Measurements from ENCODE around the gene OCA2. TPM values are rescaled to one million over a fixed set of nuclear protein-coding genes. Genes with fewer than 3 reads are reported as not detected.

The OCA2 gene
- total RNA-seq, 1 donor from 2014 or later = not detected

- no peak for DNase-seq (ENCODE audit: low read depth in 2 of 2)
These were observed 6.2 kb upstream of the OCA2 start for GRCh38 chr15:28105224-28105791.

GRCh38 chr15:28104326-28104725, 5.2 kb upstream of the OCA2 start:
- no peak for DNase-seq (ENCODE audit: low read depth in 2 of 2)

- DNase-seq (ENCODE audit: low read depth in 2 of 2) = no peak
These were observed 4.7 kb upstream of the OCA2 start for GRCh38 chr15:28103831-28104230.

DNA sequence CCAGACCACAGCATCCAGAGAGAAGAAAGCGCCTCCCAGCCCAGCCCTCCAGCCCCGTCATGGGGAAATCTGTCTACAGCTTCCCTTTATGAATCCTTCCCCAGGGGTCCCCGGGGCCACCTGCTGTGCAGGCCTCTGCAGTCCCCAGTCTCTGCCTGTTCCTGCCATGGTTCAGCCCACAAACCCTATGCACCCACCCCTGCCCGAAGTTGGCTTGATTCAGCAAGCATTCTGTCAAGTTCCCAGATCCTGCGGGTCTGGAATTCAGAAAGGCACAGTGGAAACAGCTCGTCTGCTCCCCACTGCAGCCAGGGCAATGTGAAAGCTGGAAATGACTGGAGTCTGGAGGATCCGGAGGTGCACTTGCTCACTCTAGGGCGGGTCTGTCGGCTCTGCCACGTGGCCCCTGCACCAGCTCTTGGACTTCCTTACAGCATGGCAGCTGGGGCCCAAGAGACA, 2.9 kb upstream of the OCA2 start:
- DNase-seq (ENCODE audit: low read depth in 2 of 2) = no peak

GRCh38 chr15:28101201-28101600, 2.1 kb upstream of the OCA2 start:
- DNase-seq (ENCODE audit: low read depth in 2 of 2) = no peak

GRCh38 chr15:28100516-28101195, 1.5 kb upstream of the OCA2 start:
- no peak for DNase-seq (ENCODE audit: low read depth in 2 of 2)

- DNase-seq (ENCODE audit: low read depth in 2 of 2) = no peak
These were observed 533 bp upstream of the OCA2 start for GRCh38 chr15:28099555-28100140.

- no peak for DNase-seq (ENCODE audit: low read depth in 2 of 2)
These were observed 752 bp downstream of the OCA2 start for GRCh38 chr15:28098360-28098765.

DNA sequence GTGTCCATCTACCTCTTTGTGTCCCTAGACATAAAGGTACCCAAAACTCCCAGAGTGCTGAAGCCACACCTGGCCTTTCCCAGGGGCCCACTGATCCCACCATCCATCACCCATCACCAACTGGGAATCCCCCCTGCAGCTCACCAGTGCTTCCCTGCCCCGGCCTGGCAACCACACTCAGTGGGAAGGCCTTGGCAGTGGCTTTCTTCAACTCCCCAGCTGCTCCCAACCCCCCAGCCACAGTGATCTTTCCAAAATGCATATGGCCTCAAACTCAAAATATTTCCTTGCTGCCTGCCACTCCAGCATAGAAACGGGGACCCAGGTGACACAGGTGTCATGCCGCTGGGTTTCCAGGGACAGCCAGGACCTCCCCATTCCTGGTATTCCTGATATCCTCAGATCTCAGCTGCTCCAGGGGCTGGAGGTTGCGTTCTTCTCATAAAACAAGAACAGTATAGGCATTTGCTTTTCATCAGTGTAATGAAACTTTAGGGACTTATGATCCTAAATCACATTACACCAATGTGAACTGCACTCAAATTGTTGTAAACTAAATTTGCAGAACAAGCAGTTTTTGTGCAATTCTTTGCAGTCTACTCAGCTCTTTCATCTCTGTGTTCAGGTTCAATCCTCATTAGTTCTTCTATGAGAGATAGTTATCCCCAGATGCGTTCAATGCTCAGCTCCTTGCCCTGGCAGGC, 1.3 kb downstream of the OCA2 start:
- no peak for DNase-seq (ENCODE audit: low read depth in 2 of 2)

DNA sequence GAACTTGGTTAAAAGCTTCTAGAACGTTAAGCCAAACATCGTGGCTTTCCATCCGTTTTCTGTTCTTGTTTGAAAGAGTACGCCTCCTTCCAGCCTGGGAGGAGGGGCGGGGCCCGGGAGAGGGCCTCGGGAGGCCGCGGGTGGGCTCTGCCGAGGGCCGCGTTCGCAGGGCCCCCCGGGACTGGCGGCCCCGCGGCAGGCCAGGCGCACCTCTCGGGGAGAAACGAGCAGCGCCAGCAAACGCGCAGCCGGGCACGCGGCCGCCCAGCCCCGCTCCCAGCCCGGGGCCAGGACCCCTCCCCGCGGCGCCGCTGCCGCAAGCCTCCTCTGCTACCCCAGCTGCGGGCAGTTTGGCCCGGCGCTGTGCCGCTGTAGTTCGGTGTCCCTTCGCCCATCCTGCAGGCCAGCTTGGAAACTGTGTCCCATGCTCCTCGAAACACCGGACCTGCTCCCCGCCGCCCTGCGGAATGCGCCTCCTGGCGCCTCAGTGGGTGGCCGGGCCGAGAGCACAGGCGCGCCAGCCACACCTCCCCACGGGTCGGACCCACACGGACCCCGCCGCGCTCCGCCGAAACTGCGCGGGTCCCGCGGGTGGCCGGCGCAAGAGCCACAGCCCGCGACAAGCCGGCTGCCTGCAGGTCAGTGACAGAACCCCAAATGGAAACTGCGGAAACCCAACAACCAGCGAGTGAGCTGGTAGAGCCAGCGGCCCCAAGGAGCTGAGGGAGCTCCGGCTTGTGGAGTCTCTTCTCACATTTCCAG, 2.3 kb downstream of the OCA2 start:
- DNase-seq (ENCODE audit: low read depth in 2 of 2) = no peak

DNA sequence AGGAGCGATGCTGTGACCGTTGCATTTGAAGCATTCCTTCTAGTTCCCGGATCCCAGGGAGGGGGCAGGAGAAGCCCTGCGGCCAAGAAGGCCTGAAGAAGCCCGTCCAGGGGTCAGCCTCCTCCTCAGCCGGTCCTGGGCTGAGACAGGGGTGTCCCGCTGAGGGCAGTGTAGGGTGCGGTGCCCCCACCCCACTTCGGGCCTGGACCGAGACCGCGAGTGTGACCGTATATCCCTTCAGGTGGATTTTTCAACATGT, 2.8 kb downstream of the OCA2 start:
- DNase-seq (ENCODE audit: low read depth in 2 of 2) = no peak

- peak in 1 of 2 donors; percentile 15 for DNase-seq (ENCODE audit: low read depth in 2 of 2)
These were observed 4.2 kb downstream of the OCA2 start for GRCh38 chr15:28094732-28095521.

DNA sequence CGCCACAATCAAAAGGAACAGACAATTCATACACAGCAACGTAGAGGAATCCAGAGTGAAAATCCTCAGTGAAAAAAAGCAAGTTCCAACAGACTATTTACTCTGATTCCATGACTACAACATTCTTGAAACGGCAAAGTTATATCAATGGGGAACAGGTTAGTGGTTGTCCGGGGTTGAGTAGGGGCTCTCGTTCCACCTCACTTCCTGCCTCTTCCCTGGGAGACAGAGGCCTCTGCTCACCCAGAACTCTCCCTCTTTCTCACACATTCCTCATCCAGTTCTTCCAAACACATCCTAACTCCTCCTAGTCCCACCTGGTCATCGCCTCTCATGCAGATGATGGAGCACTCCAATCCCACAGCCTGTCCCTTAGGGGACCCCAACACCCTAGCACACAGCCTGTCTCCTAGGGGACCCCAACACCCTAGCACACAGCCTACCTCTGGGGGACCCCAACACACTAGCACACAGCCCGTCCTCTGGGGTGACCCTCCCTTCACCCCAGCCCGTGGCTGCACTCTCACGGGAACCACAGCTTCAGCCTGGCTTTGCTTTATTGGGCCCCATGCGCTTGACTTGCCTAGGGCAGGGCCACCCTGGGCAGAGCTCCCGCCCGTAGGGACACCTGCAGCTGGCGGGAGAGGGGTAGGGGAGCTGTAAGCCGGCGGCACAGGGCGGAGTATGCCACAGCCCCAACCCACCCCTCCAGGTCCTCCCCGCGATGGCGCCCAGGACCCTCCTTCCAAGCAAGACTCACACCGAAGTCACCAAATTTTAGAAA, 5.2 kb downstream of the OCA2 start:
- DNase-seq (ENCODE audit: low read depth in 2 of 2) = no peak

DNA sequence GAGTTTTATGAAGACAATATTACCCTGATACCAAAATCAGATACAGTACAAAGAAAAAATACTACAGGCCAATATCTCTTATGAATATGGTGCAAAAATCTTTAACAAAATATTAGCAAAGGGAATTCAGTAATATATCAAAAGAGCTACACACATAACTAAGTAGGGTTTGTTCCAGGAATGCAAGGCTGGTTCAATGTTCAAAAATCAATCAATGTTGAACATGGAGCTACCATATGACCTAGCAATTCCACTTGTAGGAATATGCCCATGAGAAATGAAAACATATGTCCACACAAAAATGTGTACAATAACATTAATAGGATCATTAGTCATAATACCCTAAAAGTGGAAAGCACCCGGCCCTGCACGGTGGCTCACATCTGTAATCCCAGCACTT, 7.8 kb downstream of the OCA2 start:
- DNase-seq (ENCODE audit: low read depth in 2 of 2) = no peak

GRCh38 chr15:28086175-28086703, 12.9 kb downstream of the OCA2 start:
- DNase-seq (ENCODE audit: low read depth in 2 of 2) = peak; percentile 41 to 65

DNA sequence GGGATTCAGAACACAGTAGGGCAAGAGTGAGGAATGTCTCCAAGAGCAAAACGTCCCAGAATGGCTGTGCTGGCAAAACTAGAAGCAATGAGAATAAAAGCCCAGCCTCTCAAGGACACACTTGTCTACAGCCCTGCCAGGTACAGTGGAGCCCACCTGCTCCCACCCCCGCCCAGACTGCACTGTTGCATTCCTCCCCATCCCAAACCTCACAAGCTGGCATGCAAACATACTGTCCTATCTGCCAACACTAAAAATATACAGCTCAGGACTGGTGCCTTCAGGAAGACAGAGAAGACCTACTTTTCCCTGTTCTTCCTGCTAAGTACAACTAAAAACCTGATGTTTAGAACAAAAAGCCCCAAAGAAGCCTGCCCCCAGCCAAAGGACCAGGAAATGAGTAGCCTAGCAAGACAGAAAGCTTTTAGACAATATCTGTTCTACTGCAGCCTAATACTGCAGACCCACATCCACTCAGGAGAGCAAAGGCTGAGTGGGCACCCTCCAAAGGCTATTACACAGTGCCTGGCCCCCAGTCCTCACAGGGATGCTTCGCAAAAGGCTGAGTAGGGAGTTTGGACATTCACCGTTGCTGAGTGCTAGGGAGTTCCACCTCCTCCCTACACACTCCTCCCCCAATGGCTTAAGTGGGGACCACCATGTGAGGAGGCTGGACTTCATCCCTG, 13.5 kb downstream of the OCA2 start:
- no peak for DNase-seq (ENCODE audit: low read depth in 2 of 2)

DNA sequence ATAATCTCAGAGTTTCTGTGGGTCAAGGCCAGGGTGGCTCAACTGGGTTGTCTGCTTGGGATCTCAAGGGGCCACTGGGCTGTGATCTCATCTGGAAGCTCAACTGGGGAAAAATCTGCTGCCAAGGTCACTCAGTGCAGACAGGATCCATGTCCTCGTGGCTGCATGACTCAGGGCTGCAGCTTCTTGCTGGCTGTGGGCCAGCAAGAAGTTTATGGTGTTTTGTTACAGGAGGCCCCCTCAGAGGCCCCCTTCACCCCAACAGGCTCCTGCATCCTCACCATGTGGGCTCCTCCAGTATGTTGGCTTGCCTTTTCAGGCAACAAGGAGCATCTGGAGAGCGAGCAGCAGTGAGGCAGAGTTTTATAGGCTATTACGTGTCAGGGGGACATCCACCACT, 14.6 kb downstream of the OCA2 start:
- no peak for DNase-seq (ENCODE audit: low read depth in 2 of 2)

- no peak for DNase-seq (ENCODE audit: low read depth in 2 of 2)
These were observed 16.0 kb downstream of the OCA2 start for GRCh38 chr15:28082891-28083684.

DNA sequence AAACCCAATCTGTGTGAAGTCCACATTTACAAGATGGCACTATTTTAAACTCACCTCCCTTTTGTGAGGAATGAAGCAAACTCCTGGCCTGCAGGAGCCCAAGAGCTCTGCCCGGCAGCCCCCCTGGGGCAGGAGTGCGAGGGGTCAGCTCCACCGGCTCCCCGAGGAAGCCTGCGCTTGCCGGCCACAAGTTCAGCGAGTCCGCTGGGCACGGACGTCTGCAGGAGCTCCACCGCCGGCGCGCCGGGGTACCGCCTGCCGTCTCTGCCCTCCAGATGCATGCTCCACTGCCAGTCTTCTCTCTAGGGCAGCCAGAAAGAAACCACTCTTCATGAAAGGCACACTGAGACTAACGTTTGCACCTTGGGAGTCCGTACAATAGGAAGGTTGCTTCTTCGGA, 17.5 kb downstream of the OCA2 start:
- DNase-seq (ENCODE audit: low read depth in 2 of 2) = no peak

Data from dermis microvascular lymphatic vessel endothelial cell (primary cell).